ENCODE measurements around the gene PPFIA2. TPM values are rescaled to one million over a fixed set of nuclear protein-coding genes. Genes with fewer than 3 reads are reported as not detected.

The PPFIA2 gene
- total RNA-seq, 1 donor from 2014 or later = 0.59 TPM

DNA sequence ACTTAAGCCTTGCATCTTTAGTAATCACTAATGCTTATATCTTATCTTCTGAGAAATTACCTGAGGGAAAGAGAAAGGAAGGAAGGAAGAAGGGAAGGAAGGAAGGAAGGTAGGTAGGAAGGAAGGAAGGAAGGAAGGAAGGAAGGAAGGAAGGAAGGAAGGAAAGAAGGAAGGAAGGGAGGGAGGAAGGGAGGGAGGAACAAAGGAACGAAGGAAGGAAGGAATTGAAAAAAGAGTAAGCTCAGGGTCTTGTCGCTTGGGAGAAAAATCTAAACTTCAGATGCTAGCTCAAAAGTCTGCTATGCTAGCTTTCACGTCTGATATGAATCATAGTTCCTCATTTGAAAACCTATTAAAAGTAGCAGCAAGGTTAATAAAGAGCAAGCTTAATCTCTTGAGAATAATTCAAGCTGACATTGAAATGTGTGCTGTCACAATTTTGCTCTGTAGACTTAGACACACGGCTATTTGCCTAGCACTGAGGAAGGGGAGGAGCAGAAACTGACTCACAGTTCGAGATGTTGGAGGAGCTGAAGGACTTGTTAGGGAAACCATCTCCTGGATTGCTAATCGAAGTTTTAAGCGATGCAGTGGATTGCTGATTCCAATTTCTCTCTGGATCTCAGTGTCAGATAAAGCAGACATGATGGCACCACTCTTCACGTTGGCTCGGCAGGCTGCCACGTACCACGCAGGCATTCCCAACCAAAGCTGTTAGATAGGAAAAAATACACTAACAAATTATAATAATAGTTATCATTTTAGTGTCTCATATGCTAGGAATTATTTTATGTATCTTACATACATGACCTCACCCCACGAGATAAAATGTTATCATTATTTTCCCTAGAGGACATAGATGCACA lies 464.6 kb downstream of the PPFIA2 start:
- H3K4me1 ChIP-seq (ENCODE audit: insufficient read depth, low read length) = peaks cover 16% of the 10 kb centered on the region
- H3K4me2 ChIP-seq (ENCODE audit: low read length) = no peak overlapping the region
- no peak overlapping the region for H3K9ac ChIP-seq (ENCODE audit: low read length)
- no peak overlapping the region for H3K4me3 ChIP-seq (ENCODE audit: insufficient read depth, low read depth, low read length)
- no peaks in the 10 kb centered on the region for H3K36me3 ChIP-seq (ENCODE audit: insufficient read depth, low read length)
- no peaks in the 10 kb centered on the region for H4K20me1 ChIP-seq (ENCODE audit: insufficient read depth, low read length)
- Mint-ChIP-seq H3K36me3 (ENCODE audit: low read depth, unreplicated experiment) (no peaks in the 10 kb centered on the region), H3K4me1 (ENCODE audit: low read depth, unreplicated experiment) (peaks cover 26% of the 10 kb centered on the region), H3K27me3 (ENCODE audit: low read depth, unreplicated experiment) (no peaks in the 10 kb centered on the region), H3K4me3 (ENCODE audit: unreplicated experiment) (no peak overlapping the region), H3K27ac (ENCODE audit: unreplicated experiment) (no peak overlapping the region), H3K9me3 (ENCODE audit: unreplicated experiment) (no peaks in the 10 kb centered on the region)
- H3K9me3 ChIP-seq (ENCODE audit: insufficient read depth, low read depth, low read length) = no peaks in the 10 kb centered on the region
- H3K27me3 ChIP-seq (ENCODE audit: insufficient read depth, low read length) = no peaks in the 10 kb centered on the region
- TF ChIP-seq CTCF (IDR thresholded peaks at IDR 0.05; ENCODE audit: insufficient read depth, low read depth, low read length) (no peak), EZH2 (IDR thresholded peaks at IDR 0.05; ENCODE audit: insufficient read depth, low read length) (no peak)
- FAIRE-seq = no peak
- H2AFZ ChIP-seq (ENCODE audit: low read depth, low read length) = no peak overlapping the region
- DNase-seq (ENCODE audit: low read depth) = peak; percentile 76
- H3K27ac ChIP-seq (ENCODE audit: low read depth, low read length) = no peak overlapping the region
- no peaks in the 10 kb centered on the region for H3K79me2 ChIP-seq (ENCODE audit: insufficient read depth, low read length)

GRCh38 chr12:81288651-81289050 lies 470.5 kb downstream of the PPFIA2 start:
- Histone ChIP-seq H2AFZ (ENCODE audit: low read depth, low read length) (no peak overlapping the region), H3K4me2 (ENCODE audit: low read length) (no peak overlapping the region), H3K9ac (ENCODE audit: low read length) (no peak overlapping the region), H3K27me3 (ENCODE audit: insufficient read depth, low read length) (no peaks in the 10 kb centered on the region), H4K20me1 (ENCODE audit: insufficient read depth, low read length) (no peaks in the 10 kb centered on the region), H3K9me3 (ENCODE audit: insufficient read depth, low read depth, low read length) (no peaks in the 10 kb centered on the region), H3K79me2 (ENCODE audit: insufficient read depth, low read length) (no peaks in the 10 kb centered on the region), H3K36me3 (ENCODE audit: insufficient read depth, low read length) (no peaks in the 10 kb centered on the region), H3K27ac (ENCODE audit: low read depth, low read length) (no peak overlapping the region), H3K4me1 (ENCODE audit: insufficient read depth, low read length) (no peaks in the 10 kb centered on the region), H3K4me3 (ENCODE audit: insufficient read depth, low read depth, low read length) (no peak overlapping the region)
- Mint-ChIP-seq H3K9me3 (ENCODE audit: unreplicated experiment) (no peaks in the 10 kb centered on the region), H3K36me3 (ENCODE audit: low read depth, unreplicated experiment) (no peaks in the 10 kb centered on the region), H3K27ac (ENCODE audit: unreplicated experiment) (no peak overlapping the region), H3K4me1 (ENCODE audit: low read depth, unreplicated experiment) (peaks cover 3% of the 10 kb centered on the region), H3K4me3 (ENCODE audit: unreplicated experiment) (no peak overlapping the region), H3K27me3 (ENCODE audit: low read depth, unreplicated experiment) (no peaks in the 10 kb centered on the region)
- TF ChIP-seq CTCF (IDR thresholded peaks at IDR 0.05; ENCODE audit: insufficient read depth, low read depth, low read length) (no peak), EZH2 (IDR thresholded peaks at IDR 0.05; ENCODE audit: insufficient read depth, low read length) (no peak)
- DNase-seq (ENCODE audit: low read depth) (no peak), FAIRE-seq (no peak)

DNA sequence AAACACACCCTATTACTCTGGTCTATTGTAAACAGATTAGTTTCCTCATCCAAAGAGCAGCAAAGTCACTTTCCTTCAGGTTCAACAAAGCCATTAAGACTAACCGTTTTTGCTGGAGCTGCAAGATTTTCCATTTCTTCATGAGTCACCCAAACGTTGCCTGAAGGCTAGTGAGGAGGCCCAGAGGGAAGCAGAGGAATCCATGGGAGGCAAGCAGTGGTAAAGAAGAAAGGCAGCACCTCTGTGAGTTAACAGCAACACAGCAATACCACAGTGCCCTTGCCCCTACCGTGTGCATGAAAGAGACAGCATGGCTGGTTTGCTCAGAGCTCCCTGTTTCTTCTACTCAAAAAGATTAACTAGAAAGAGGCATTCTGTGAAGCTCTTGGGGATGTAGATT lies 475.0 kb downstream of the PPFIA2 start:
- H3K9me3 ChIP-seq (ENCODE audit: insufficient read depth, low read depth, low read length) = no peaks in the 10 kb centered on the region
- no peaks in the 10 kb centered on the region for H3K36me3 ChIP-seq (ENCODE audit: insufficient read depth, low read length)
- Mint-ChIP-seq H3K4me3 (ENCODE audit: unreplicated experiment) (no peak overlapping the region), H3K9me3 (ENCODE audit: unreplicated experiment) (no peaks in the 10 kb centered on the region), H3K27ac (ENCODE audit: unreplicated experiment) (no peak overlapping the region), H3K4me1 (ENCODE audit: low read depth, unreplicated experiment) (peaks cover 3% of the 10 kb centered on the region), H3K27me3 (ENCODE audit: low read depth, unreplicated experiment) (no peaks in the 10 kb centered on the region), H3K36me3 (ENCODE audit: low read depth, unreplicated experiment) (no peaks in the 10 kb centered on the region)
- H3K4me1 ChIP-seq (ENCODE audit: insufficient read depth, low read length) = no peaks in the 10 kb centered on the region
- H3K9ac ChIP-seq (ENCODE audit: low read length) = no peak overlapping the region
- no peaks in the 10 kb centered on the region for H3K79me2 ChIP-seq (ENCODE audit: insufficient read depth, low read length)
- H3K4me3 ChIP-seq (ENCODE audit: insufficient read depth, low read depth, low read length) = no peak overlapping the region
- DNase-seq (ENCODE audit: low read depth) (peak; percentile 9), FAIRE-seq (peak; percentile 43)
- no peaks in the 10 kb centered on the region for H4K20me1 ChIP-seq (ENCODE audit: insufficient read depth, low read length)
- H3K27me3 ChIP-seq (ENCODE audit: insufficient read depth, low read length) = no peaks in the 10 kb centered on the region
- H3K27ac ChIP-seq (ENCODE audit: low read depth, low read length) = no peak overlapping the region
- TF ChIP-seq EZH2 (IDR thresholded peaks at IDR 0.05; ENCODE audit: insufficient read depth, low read length) = no peak
- no peak for TF ChIP-seq CTCF (IDR thresholded peaks at IDR 0.05; ENCODE audit: insufficient read depth, low read depth, low read length)
- no peak overlapping the region for H2AFZ ChIP-seq (ENCODE audit: low read depth, low read length)
- no peak overlapping the region for H3K4me2 ChIP-seq (ENCODE audit: low read length)

All from astrocyte (in vitro differentiated cells and primary cell).